22Rv1 (cell line): ENCODE results near the gene MTMR10.

Experiments
- ZFX ChIP-seq: fragments of 450-650 bp; IDR thresholded peaks from 2 replicates; pipeline ENCODE4 v1.6.1; 2017; ENCODE audit warnings: antibody characterized with exemption, borderline replicate concordance
- TF ChIP-seq, protein P1 (sequence below): fragments of 450-650 bp; IDR thresholded peaks from 2 replicates; pipeline ENCODE4 v1.5.1; 2017; ENCODE audit warnings: mild to moderate bottlenecking

GRCh38 chr15:30962659-30963058, 28.8 kb downstream of the MTMR10 start:
- TF ChIP-seq, protein P1, sequence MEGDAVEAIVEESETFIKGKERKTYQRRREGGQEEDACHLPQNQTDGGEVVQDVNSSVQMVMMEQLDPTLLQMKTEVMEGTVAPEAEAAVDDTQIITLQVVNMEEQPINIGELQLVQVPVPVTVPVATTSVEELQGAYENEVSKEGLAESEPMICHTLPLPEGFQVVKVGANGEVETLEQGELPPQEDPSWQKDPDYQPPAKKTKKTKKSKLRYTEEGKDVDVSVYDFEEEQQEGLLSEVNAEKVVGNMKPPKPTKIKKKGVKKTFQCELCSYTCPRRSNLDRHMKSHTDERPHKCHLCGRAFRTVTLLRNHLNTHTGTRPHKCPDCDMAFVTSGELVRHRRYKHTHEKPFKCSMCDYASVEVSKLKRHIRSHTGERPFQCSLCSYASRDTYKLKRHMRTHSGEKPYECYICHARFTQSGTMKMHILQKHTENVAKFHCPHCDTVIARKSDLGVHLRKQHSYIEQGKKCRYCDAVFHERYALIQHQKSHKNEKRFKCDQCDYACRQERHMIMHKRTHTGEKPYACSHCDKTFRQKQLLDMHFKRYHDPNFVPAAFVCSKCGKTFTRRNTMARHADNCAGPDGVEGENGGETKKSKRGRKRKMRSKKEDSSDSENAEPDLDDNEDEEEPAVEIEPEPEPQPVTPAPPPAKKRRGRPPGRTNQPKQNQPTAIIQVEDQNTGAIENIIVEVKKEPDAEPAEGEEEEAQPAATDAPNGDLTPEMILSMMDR = no peak
- no peak for TF ChIP-seq ZFX
